IPS-15b (cell line): ENCODE data around the gene DCTN1.

Source experiments
- H3K27me3 ChIP-seq: one replicate; pipeline ENCODE4 v1.6.1; 2013; ENCODE audit warnings: low read length; ENCODE audit not compliant: control insufficient read depth, insufficient read depth
- H3K36me3 ChIP-seq: one replicate; pipeline ENCODE4 v1.6.1; 2013; ENCODE audit warnings: low read length; ENCODE audit not compliant: control insufficient read depth, insufficient read depth
- H3K4me1 ChIP-seq: one replicate; pipeline ENCODE4 v1.6.1; 2013; ENCODE audit warnings: mild to moderate bottlenecking, low read length; ENCODE audit not compliant: control insufficient read depth, insufficient read depth
- H3K4me3 ChIP-seq: one replicate; pipeline ENCODE4 v1.5.1; 2013; ENCODE audit warnings: low read depth, low read length
- H3K9ac ChIP-seq: one replicate; pipeline ENCODE4 v1.6.1; 2013; ENCODE audit warnings: low read depth, mild to moderate bottlenecking, low read length
- H3K9me3 ChIP-seq: one replicate; pipeline ENCODE4 v1.6.1; 2013; ENCODE audit warnings: mild to moderate bottlenecking, low read length; ENCODE audit not compliant: control insufficient read depth, insufficient read depth

The DCTN1 gene

DNA sequence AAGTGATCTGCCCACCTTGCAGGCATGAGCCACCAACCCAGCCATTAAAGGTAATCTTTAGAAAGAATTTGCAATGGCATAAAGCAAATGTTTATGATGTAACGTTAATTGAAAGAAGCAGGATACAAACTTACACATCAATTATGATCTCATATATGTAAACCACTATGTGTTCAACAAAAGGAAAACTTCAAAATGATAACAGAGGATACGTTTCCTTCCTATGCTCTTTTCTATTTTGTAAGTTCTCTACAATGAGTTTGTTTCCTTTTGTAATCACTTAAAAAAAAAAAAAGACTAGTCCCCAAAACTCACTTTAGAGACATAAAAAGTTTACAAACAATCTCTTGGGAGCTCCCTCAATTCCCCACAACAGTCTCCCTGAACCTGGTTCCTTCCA is 39.9 kb upstream of the DCTN1 start:
- Histone ChIP-seq H3K9ac (no peak overlapping the region), H3K9me3 (no peaks in the 10 kb centered on the region), H3K27me3 (peaks cover 11% of the 10 kb centered on the region), H3K4me3 (no peak overlapping the region), H3K4me1 (no peaks in the 10 kb centered on the region), H3K36me3 (peaks cover 5% of the 10 kb centered on the region)

DNA sequence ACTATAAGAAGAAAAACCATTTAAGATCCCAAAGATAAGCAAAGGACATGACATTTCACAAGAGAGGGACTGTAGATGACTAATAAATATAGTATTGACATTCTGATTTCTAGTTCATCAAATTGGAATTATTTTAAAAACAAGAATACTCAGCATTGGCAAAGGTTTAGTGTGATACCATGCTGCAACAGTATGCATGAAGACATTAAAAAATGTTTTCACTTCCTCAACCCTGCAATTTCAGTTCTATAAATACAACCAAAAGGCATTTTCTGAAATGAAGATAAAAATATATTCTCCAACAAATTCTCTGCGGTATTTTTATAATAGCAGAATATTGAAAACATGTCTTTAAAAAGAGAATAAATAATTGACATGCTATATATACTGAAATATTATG is 39.2 kb upstream of the DCTN1 start:
- Histone ChIP-seq H3K4me3 (no peak overlapping the region), H3K9ac (no peak overlapping the region), H3K9me3 (no peaks in the 10 kb centered on the region), H3K4me1 (no peaks in the 10 kb centered on the region), H3K27me3 (peaks cover 11% of the 10 kb centered on the region), H3K36me3 (no peaks in the 10 kb centered on the region)

GRCh38 chr2:74418312-74418711 is 38.2 kb upstream of the DCTN1 start:
- no peaks in the 10 kb centered on the region for H3K4me1 ChIP-seq
- H3K9me3 ChIP-seq: no peaks in the 10 kb centered on the region
- H3K36me3 ChIP-seq: no peaks in the 10 kb centered on the region
- H3K9ac ChIP-seq: no peak overlapping the region
- peaks cover 9% of the 10 kb centered on the region for H3K27me3 ChIP-seq
- H3K4me3 ChIP-seq: no peak overlapping the region

DNA sequence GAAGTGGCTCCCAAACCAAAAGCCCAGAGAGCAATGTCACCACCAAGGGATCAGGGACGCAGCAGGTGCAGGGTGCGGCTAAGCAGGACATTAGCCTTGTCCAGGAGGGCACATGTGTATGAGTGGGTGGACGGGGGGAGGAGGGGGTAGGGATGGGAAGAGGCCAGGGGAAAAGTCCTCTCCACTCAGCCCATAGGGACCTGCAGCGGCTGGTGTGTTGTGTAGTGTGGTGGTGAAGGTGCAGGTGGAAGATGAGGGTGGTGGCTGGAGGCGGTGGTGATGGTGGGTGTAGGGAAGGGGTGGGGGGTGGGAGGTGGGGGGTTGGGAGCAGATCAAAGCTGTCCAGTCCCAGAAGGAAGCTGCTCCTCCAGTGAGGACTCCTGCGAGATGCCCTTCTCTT is 37.7 kb upstream of the DCTN1 start:
- H3K4me1 ChIP-seq: no peaks in the 10 kb centered on the region
- H3K9me3 ChIP-seq: no peaks in the 10 kb centered on the region
- H3K36me3 ChIP-seq: no peaks in the 10 kb centered on the region
- no peak overlapping the region for H3K9ac ChIP-seq
- peaks cover 8% of the 10 kb centered on the region for H3K27me3 ChIP-seq
- no peak overlapping the region for H3K4me3 ChIP-seq

GRCh38 chr2:74417197-74417596 is 37.1 kb upstream of the DCTN1 start:
- Histone ChIP-seq H3K36me3 (no peaks in the 10 kb centered on the region), H3K4me1 (no peaks in the 10 kb centered on the region), H3K9me3 (no peaks in the 10 kb centered on the region), H3K9ac (no peak overlapping the region), H3K4me3 (no peak overlapping the region), H3K27me3 (peaks cover 6% of the 10 kb centered on the region)

GRCh38 chr2:74416778-74417177 is 36.7 kb upstream of the DCTN1 start:
- H3K4me3 ChIP-seq: no peak overlapping the region
- H3K4me1 ChIP-seq: no peaks in the 10 kb centered on the region
- H3K36me3 ChIP-seq: no peaks in the 10 kb centered on the region
- no peaks in the 10 kb centered on the region for H3K9me3 ChIP-seq
- peaks cover 6% of the 10 kb centered on the region for H3K27me3 ChIP-seq
- H3K9ac ChIP-seq: no peak overlapping the region

DNA sequence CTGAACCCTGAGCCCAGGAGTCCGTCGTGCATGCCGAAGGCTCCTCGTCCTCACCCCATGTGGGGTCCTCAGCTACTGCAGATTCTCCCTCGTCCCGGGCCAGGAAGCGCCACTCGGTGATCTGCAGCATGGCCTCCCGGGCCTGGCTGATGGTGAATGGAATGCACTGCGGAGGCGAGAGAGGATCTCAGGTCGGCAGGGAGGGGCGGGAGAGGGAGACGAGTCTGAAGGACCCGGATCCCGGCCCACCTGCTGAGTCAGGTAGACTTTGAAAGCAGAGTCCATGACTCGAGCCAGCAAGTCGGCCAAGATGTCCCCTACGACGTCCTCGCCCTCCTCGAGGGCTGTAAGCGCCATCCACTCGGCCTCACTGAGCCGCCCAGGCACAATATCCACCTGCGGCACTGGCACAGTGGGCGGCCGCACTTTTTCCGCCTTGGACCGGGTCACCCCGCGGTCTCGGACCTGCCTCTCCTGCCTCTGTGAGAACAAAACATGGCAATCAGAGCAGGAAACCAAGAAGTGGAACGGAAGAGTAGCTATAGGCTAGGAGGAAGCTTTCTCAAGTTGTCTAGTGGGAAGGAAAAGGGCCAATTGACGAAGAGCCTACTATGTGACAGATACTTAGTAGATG is 35.8 kb upstream of the DCTN1 start:
- H3K4me3 ChIP-seq: no peak overlapping the region
- no peaks in the 10 kb centered on the region for H3K4me1 ChIP-seq
- no peak overlapping the region for H3K9ac ChIP-seq
- no peaks in the 10 kb centered on the region for H3K9me3 ChIP-seq
- peaks cover 6% of the 10 kb centered on the region for H3K27me3 ChIP-seq
- no peaks in the 10 kb centered on the region for H3K36me3 ChIP-seq

GRCh38 chr2:74414881-74415761 is 35.0 kb upstream of the DCTN1 start:
- H3K4me3 ChIP-seq: no peak overlapping the region
- H3K36me3 ChIP-seq: no peaks in the 10 kb centered on the region
- peaks cover 2% of the 10 kb centered on the region for H3K27me3 ChIP-seq
- H3K9ac ChIP-seq: no peak overlapping the region
- H3K4me1 ChIP-seq: no peaks in the 10 kb centered on the region
- no peaks in the 10 kb centered on the region for H3K9me3 ChIP-seq

GRCh38 chr2:74414441-74414840 is 34.3 kb upstream of the DCTN1 start:
- no peaks in the 10 kb centered on the region for H3K36me3 ChIP-seq
- no peak overlapping the region for H3K9ac ChIP-seq
- no peaks in the 10 kb centered on the region for H3K9me3 ChIP-seq
- no peaks in the 10 kb centered on the region for H3K27me3 ChIP-seq
- no peak overlapping the region for H3K4me3 ChIP-seq
- H3K4me1 ChIP-seq: no peaks in the 10 kb centered on the region

DNA sequence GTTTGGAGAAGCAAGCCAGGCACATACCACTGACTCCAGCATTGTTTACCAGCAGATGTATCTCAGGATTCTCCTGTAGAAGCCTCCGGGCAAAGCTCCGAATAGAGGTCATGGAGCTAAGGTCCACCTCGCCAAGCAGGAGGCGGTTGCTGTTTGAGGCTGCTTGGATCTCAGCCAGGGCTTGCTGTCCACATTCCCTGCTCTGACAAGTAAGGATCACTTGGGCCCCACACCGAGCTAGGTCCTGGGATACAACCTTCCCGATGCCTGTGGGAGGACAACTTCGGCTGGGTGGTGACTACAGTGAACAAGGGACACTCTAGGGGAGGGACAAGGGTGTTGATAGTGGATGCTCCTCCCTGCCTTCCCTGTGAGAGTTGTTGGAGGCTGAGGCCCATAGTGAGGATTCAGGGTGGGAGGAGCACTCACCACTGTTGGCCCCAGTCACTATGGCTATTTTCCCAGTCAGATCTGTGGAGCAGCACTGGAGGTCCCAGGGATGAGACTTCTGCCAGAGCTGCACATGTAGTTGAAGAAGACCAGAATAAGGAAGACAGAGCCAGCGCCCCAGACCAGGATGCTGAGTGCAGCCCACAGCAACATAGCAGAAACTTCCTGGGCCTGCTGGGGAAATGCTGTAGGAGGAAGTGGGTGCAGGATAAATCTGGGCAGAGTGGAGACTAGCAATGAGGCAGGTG is 33.0 kb upstream of the DCTN1 start:
- Histone ChIP-seq H3K36me3 (no peaks in the 10 kb centered on the region), H3K9ac (no peak overlapping the region), H3K4me3 (no peak overlapping the region), H3K9me3 (no peaks in the 10 kb centered on the region), H3K4me1 (no peaks in the 10 kb centered on the region), H3K27me3 (no peaks in the 10 kb centered on the region)

GRCh38 chr2:74407682-74408081 is 27.6 kb upstream of the DCTN1 start:
- H3K9ac ChIP-seq: no peak overlapping the region
- no peaks in the 10 kb centered on the region for H3K4me1 ChIP-seq
- no peaks in the 10 kb centered on the region for H3K27me3 ChIP-seq
- no peak overlapping the region for H3K4me3 ChIP-seq
- H3K9me3 ChIP-seq: no peaks in the 10 kb centered on the region
- H3K36me3 ChIP-seq: no peaks in the 10 kb centered on the region

DNA sequence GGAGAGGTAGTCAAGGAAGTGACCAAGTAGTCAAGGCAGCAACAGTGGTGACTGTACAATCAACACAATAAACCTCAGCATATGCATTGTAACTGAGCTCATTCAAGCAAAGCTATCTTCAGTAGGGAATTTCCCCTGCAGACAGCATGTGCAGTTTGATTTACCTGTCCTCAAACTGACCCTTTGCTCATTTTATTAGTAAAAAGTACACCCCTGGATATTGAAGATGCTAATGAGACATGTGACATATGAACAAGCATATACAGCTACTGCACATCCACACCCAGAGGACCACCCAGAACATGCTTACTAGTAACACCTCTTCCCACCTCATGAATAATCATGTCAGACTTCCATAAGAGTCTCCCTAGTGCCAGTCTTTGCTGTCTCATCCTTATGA is 25.9 kb upstream of the DCTN1 start:
- Histone ChIP-seq H3K27me3 (no peaks in the 10 kb centered on the region), H3K9me3 (no peaks in the 10 kb centered on the region), H3K36me3 (no peaks in the 10 kb centered on the region), H3K4me1 (no peaks in the 10 kb centered on the region), H3K4me3 (no peak overlapping the region), H3K9ac (no peak overlapping the region)
